ENCODE data around the gene ARHGEF28.

- TF ChIP-seq POLR2A (IDR thresholded peaks at IDR 0.05; ENCODE audit: low read depth, low read length): no peak
- no peak for TF ChIP-seq CTCF (conservative IDR thresholded peaks at IDR 0.05; ENCODE audit: low read depth, low read length)
- TF ChIP-seq MXI1 (IDR thresholded peaks at IDR 0.05; ENCODE audit: borderline replicate concordance, low read depth, low read length): no peak
- TF ChIP-seq RFX5 (IDR thresholded peaks at IDR 0.05; ENCODE audit: low read depth, low read length): no peak
- no peak for TF ChIP-seq MAFK (IDR thresholded peaks at IDR 0.05; ENCODE audit: low read depth, low read length)
- no peak for TF ChIP-seq CHD1 (IDR thresholded peaks at IDR 0.05; ENCODE audit: low read depth, low read length)
- no peak for TF ChIP-seq RAD21 (IDR thresholded peaks at IDR 0.05; ENCODE audit: low read length)
- TF ChIP-seq MAZ (IDR thresholded peaks at IDR 0.05; ENCODE audit: borderline replicate concordance, low read depth, low read length): no peak
Measured at GRCh38 chr5:73705364-73705763, 79.4 kb downstream of the ARHGEF28 start.
